NK-92 (cell line): ENCODE results near the gene NKD1.

ENCODE experiments used
- DNase-seq: peaks from one replicate; lab custom pipeline; 2025; ENCODE audit not compliant: unreplicated experiment; lab: John Stamatoyannopoulos, UW

Gene NKD1

GRCh38 chr16:50537533-50538290 is 10.5 kb upstream of the NKD1 start:
- DNase-seq = no peak

DNA sequence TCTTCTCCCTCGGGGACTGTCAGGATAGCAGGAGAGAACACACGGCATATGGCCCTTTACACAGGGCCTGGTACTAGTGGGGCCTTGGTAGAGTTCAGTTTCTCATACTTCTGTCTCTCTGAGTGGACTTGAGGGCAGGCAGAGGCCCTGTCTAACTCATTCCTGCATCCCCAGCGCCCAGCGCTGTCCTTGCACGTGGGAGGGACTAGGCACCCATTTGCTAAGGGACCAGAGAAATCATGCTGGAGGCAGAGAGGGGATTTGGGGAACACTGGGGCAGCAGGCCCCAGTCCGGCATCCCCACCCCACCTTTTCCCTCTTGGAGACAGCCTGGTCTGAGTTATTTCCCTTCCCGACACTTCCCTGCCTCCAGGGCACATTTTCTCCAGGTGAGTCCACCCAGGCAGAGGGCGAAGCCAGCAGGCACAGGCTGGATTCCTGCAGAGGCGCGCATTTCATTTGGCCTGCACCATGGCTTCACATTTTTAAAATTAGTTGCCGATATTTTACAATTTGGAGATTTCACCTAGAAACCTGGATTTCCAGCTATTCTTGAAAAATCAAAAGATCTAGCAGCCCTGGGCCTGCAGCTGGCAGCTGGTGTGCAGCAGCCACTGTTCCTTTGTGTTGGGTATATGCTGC is 9.7 kb upstream of the NKD1 start:
- no peak for DNase-seq

- DNase-seq = no peak
These were observed 9.0 kb upstream of the NKD1 start for GRCh38 chr16:50539053-50539695.

DNA sequence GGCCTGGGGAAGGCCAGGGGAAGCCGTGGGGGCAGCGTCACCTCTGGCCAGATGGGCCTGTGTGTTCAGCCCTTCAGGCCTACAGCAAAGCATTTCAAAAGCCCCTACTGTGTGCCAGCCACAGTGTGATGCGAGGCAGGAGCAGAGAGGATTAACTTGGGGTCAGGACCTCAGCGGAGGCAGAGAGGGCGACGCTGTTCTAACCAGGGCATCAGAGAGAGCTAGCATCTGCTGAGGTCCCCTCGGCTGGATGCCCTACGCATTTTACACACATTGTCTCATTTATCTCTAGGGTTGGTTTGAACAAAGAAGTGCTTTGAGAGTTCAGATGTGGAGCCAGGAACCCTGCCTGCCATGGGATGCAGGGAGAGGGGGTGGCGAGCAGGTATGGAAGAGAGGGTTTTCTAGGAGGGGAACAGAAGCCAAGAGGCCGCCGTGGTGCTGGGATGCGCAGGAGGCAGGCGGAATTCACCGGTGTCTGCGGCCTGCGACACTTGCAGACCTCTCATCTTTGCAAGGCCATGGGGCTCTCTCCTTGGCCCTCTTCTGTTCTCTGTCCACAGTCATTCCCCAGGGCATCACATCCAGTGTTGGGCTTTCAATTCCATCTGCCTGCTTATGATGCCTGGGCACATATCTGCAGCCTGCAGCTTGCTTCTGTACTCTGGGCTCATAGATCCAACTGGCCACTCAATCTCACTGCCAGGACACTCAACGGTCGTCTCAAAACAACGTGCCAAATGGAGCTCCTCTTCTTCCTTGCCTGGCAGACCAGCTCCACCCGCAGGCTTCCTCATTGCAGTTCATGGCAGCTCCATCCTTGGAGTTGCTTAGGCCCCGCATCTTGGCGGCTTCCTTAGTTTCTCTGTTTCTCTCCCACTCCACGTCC is 8.1 kb upstream of the NKD1 start:
- DNase-seq = no peak

DNA sequence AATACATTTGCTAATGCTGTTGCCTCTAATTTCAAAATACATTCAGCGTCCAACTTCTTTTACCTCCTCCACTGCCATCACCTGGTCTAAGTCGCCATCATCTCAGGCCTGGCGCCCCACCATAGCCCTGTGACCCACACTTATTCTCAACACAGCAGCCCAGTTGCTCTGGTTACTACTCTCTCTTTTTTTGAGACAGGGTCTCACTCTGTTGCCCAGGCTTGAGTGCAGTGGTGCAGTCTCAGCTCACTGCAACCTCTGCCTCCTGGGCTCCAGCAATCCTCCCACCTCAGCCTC is 7.5 kb upstream of the NKD1 start:
- DNase-seq = no peak

DNA sequence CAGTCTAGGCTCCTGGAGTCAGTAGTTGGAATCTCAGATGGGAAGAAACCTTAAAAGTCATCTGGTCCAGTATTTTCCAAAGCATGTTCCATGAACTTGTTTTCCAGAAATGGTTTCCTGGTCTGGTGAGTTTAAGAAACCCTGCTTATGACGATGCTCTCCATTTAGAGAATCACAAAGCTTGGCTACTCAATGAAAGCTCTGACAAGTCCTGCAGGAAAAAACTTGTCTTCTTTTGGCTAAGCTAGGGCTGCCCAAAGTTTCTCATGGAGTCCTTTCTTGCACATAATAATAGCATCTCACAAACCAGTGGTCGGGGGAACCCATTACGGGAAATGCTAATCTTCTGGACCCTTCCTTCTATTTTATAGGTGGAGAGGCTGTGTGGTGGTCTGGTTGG is 5.5 kb upstream of the NKD1 start:
- DNase-seq = no peak

GRCh38 chr16:50546125-50546524 is 2.1 kb upstream of the NKD1 start:
- DNase-seq = no peak

DNA sequence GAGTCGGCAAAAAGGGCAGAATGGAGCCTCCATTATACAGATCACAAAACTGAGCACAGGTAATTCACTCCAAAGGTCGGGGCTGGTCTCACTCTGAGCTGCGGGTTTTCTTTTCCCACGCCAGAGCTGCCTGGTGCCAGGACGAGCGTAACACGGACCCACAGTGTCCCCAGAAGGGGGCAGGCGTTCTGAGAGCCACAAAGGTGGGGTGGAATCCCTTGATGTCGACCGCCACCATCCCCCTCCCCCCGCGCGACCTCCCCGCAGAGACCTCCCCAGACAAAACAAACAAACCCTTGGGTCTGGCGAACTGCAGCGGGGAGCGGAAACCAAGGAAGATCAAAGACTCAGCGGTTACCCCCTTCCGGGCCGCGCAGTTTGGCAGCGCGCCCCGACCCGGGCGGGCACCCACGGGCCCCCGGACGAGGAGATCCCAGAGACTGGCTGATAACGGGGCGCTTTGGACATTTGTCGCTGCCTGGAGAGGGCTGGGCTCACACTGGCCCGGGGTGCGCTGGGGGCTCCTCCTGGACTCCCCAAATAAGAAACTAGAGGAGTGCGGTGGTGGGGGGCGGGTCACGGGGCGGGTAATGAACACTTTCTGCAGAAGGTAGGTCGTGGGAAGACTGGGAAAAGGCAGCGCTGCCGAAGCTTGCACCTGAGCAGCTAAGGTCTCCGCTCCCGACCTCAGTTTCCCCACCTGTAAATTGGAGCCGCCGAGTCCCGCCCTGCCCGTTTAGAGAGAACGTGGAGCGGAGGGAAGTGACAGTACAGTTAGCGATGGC is 664 bp upstream of the NKD1 start:
- DNase-seq = peak; percentile 14

DNA sequence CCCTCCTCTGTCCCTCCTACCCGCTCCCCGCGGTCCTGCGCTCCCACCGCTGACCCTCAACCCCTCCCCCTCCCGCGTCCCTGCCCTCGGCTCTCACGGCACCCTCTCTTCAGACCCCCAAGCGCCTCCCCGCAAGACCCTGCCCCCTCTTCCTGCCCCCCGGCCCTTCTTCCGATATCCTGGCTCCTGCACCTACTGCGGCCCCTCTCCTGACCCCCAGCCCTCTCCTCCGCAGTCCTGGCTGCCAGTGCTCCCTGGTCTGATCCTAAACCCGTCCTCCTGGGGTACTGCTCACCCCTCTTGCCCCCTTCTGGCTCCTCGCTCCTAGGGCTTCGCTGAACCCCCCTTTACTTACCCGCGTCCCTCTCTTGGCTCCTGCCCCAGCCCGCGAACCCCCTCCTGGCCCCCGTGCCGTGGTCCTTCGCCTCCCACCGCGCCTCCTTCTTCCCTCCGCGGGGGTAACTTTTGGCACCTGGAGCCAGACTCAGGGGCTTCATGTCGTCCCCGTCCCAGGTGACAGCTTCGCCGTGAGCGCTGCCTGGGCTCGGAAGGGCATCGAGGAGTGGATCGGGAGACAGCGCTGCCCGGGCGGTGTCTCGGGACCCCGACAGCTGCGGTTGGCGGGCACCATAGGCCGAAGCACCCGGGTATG is 839 bp downstream of the NKD1 start:
- DNase-seq = no peak

GRCh38 chr16:50549561-50549915 is 1.3 kb downstream of the NKD1 start:
- DNase-seq = no peak

GRCh38 chr16:50550035-50550434 is 1.8 kb downstream of the NKD1 start:
- no peak for DNase-seq

DNA sequence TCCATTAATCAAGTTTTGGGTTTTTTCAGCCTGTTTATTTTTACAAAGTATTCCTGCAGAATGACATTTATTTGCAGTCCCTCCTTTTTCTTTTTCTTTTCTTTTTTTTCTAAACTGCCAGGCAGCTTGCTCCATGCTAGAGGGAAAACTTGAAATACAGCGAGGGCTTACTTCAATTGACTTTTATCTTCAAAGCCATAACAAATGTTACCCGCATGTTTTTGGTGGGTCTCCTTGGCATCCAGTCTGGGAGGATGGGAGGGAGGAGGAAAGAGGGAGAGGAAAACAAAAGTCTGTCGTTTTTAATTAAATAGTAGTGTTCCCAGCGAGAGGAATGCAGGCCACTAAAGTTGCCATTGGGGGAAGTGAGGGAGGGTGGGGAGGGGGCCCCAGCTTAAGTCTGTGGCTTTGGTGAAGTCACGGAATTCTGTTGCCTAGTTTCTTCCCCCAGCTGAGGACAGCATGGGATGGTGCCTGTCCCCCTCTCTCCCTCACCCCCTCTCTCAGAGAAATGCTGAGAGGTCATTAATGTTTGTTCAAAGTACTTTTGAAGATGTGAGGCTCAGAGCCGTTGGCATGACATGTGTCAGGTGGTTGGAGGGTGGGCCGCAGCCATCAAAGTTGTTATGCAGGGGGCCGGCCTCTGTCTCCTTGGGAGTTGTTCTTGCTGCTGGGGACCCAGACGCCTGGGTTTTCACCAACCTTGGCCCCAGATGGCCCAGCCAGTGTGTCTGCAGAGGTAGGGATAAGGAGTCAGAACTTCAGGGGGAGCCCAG is 2.9 kb downstream of the NKD1 start:
- no peak for DNase-seq

- no peak for DNase-seq
These were observed 4.4 kb downstream of the NKD1 start for GRCh38 chr16:50552476-50553101.

- DNase-seq = no peak
These were observed 5.0 kb downstream of the NKD1 start for GRCh38 chr16:50553182-50553710.

GRCh38 chr16:50553731-50554360 is 5.7 kb downstream of the NKD1 start:
- no peak for DNase-seq

GRCh38 chr16:50555269-50555875 is 7.2 kb downstream of the NKD1 start:
- no peak for DNase-seq

DNA sequence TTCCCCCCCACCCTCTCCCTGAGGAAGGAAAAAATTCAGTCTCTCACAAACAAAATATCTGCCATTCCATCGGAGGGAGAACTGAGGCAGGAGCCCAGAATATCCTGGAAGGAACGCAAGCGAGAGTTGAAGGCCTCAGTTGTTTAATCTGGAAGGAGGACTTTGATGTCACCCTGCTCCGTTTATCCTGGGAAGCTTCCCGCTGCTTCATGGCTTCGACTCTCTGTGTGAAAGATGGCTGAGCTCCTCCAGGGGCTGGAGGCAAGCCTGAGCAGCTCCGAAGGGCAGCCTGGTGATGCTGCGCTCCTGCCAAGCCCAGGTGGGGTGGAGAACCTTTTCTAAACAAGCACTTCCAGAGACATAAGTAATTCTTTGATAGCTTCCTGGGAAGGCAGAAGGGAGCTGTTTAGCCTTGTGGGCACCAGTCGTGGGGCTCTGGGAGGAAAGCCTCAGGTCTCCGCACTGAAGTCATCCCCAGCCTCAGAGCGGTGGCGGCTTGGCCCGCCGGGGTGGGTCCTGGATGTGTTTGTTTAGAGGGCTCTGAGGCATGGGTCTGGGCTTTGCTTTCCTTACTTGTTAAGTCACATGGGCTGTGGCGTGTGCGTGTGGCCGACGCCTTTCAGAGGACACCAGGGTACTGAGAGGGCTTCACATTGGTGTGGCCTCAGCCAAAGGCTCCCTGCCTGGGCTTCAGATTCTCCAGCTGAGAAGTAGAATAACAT is 7.9 kb downstream of the NKD1 start:
- DNase-seq = no peak
